Sigmoid colon (tissue), 4 donors: ENCODE results near the gene RHBDL3.

Source experiments
- POLR2A ChIP-seq, 2 donors: fragments of 450-650 bp; IDR thresholded peaks; one replicate each; pipeline ENCODE4 v1.6.1; 2016; ENCODE audit warnings: antibody characterized with exemption in 2 of 2, mild to moderate bottlenecking in 2 of 2, moderate library complexity in 2 of 2
- POLR2AphosphoS5 ChIP-seq, 4 donors: sonication (generic); formaldehyde crosslinking; IDR thresholded peaks; one replicate each; pipeline ENCODE4 v1.6.1; 2017; ENCODE audit warnings: antibody characterized with exemption in 4 of 4
- TF ChIP-seq, protein P1 (sequence below), 4 experiments: fragments of 450-650 bp in 3 of 4; fragments of 200-600 bp in 1 of 4; IDR thresholded peaks; one replicate each; pipeline ENCODE4 v1.5.1; 2016 to 2019; ENCODE audit warnings: antibody characterized with exemption in 4 of 4, mild to moderate bottlenecking in 3 of 4, moderate library complexity in 2 of 4

DNA sequence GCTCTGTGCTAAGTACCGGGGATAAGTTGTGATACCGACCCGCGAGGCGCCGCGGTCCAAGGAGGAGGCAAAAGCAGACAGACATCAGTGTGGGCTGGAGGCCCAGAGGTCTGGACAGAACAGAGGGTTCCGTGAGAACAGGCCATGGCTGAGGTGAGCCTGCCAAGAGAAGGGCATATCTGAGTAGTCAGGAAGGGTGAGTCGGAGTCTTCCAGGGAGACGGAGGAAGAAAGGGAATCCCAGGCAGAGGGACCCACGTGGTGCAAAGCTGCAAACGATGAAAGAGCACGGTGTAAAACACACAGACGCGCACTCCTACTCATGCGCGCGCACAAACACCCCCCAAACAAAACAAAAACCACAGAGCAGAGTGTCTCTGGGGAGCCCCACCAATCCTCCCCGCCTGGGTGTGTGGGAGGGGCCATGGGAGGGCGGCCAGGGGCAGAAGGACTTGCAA lies 18.1 kb downstream of the RHBDL3 start:
- TF ChIP-seq, protein P1, sequence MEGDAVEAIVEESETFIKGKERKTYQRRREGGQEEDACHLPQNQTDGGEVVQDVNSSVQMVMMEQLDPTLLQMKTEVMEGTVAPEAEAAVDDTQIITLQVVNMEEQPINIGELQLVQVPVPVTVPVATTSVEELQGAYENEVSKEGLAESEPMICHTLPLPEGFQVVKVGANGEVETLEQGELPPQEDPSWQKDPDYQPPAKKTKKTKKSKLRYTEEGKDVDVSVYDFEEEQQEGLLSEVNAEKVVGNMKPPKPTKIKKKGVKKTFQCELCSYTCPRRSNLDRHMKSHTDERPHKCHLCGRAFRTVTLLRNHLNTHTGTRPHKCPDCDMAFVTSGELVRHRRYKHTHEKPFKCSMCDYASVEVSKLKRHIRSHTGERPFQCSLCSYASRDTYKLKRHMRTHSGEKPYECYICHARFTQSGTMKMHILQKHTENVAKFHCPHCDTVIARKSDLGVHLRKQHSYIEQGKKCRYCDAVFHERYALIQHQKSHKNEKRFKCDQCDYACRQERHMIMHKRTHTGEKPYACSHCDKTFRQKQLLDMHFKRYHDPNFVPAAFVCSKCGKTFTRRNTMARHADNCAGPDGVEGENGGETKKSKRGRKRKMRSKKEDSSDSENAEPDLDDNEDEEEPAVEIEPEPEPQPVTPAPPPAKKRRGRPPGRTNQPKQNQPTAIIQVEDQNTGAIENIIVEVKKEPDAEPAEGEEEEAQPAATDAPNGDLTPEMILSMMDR (IDR thresholded peaks at IDR 0.05) = no peak
- TF ChIP-seq POLR2A (IDR thresholded peaks at IDR 0.05) (no peak), POLR2AphosphoS5 (IDR thresholded peaks at IDR 0.05) (no peak)
